Panc1 (cell line): Measurements from ENCODE around the gene THADA.
"Not testable (repeated sequence)": the region's sequence is repeated elsewhere in the genome, so short reads cannot be mapped to it uniquely, and the experiment has no call there.

Experiments used
- REST ChIP-seq, 2 experiments: IDR thresholded peaks; 2 replicates each; pipeline ENCODE4 v1.6.1; 2011 to 2012; ENCODE audit warnings: low read depth in 2 of 2, control low read depth in 1 of 2, low read length in 1 of 2, mild to moderate bottlenecking in 1 of 2, moderate library complexity in 1 of 2; ENCODE audit not compliant: insufficient read depth in 1 of 2
- SIN3A ChIP-seq: IDR thresholded peaks from 2 replicates; pipeline ENCODE4 v1.6.1; 2012; ENCODE audit warnings: low read depth, mild to moderate bottlenecking, low read length, moderate library complexity, borderline replicate concordance; ENCODE audit not compliant: insufficient read depth
- TF ChIP-seq, protein P1 (sequence below): fragments of 450-650 bp; IDR thresholded peaks from 2 replicates; pipeline ENCODE4 v1.5.1; 2017; ENCODE audit warnings: mild to moderate bottlenecking

DNA sequence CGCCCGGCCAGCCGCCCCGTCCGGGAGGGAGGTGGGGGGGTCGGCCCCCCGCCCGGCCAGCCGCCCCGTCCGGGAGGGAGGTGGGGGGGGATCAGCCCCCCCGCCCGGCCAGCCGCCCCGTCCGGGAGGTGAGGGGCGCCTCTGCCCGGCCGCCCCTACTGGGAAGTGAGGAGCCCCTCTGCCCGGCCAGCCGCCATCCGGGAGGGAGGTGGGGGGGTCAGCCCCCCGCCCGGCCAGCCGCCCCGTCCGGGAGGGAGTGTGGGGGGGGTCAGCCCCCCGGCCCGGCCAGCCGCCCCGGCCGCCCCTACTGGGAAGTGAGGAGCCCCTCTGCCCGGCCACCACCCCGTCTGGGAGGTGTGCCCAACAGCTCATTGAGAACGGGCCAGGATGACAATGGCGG is 298.1 kb downstream of the THADA start:
- TF ChIP-seq, protein P1, sequence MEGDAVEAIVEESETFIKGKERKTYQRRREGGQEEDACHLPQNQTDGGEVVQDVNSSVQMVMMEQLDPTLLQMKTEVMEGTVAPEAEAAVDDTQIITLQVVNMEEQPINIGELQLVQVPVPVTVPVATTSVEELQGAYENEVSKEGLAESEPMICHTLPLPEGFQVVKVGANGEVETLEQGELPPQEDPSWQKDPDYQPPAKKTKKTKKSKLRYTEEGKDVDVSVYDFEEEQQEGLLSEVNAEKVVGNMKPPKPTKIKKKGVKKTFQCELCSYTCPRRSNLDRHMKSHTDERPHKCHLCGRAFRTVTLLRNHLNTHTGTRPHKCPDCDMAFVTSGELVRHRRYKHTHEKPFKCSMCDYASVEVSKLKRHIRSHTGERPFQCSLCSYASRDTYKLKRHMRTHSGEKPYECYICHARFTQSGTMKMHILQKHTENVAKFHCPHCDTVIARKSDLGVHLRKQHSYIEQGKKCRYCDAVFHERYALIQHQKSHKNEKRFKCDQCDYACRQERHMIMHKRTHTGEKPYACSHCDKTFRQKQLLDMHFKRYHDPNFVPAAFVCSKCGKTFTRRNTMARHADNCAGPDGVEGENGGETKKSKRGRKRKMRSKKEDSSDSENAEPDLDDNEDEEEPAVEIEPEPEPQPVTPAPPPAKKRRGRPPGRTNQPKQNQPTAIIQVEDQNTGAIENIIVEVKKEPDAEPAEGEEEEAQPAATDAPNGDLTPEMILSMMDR, result not testable (repeated sequence)
- TF ChIP-seq REST (IDR thresholded peaks at IDR 0.05; ENCODE audit: insufficient read depth in 1 of 2, low read depth in 2 of 2, low read length in 1 of 2); SIN3A: not testable (repeated sequence)
